ENCODE measurements around the gene CCL2.

Gene CCL2

GRCh38 chr17:34275881-34276280 lies 20.8 kb downstream of the CCL2 start:
- DNase-seq = peak; percentile 39

GRCh38 chr17:34276826-34277225 lies 21.7 kb downstream of the CCL2 start:
- no peak for DNase-seq

GRCh38 chr17:34283571-34283970 lies 28.5 kb downstream of the CCL2 start:
- no peak for DNase-seq

GRCh38 chr17:34285286-34285792 lies 30.3 kb downstream of the CCL2 start, which contains the start of gene CCL11:
Gene CCL11, plus strand, starts transcription at chr17:34285742. Its CDS starts 67 bp downstream, at chr17:34285809.
- DNase-seq = no peak

GRCh38 chr17:34287875-34288274 lies 32.8 kb downstream of the CCL2 start:
- DNase-seq = no peak

- DNase-seq = no peak
These were observed 35.5 kb downstream of the CCL2 start for GRCh38 chr17:34290586-34290985.

- no peak for DNase-seq
These were observed 36.8 kb downstream of the CCL2 start for GRCh38 chr17:34291721-34292348.

- no peak for DNase-seq
These were observed 43.9 kb downstream of the CCL2 start for GRCh38 chr17:34299027-34299426.

GRCh38 chr17:34299956-34300577 lies 45.0 kb downstream of the CCL2 start:
- peak; percentile 10 for DNase-seq

- DNase-seq = no peak
These were observed 45.7 kb downstream of the CCL2 start for GRCh38 chr17:34300652-34301370.

- DNase-seq = no peak
These were observed 46.9 kb downstream of the CCL2 start for GRCh38 chr17:34301986-34302385.

- DNase-seq = no peak
These were observed 47.6 kb downstream of the CCL2 start for GRCh38 chr17:34302636-34303035.

GRCh38 chr17:34303606-34304005 lies 48.5 kb downstream of the CCL2 start:
- DNase-seq = no peak

GRCh38 chr17:34305061-34305460 lies 50.0 kb downstream of the CCL2 start:
- DNase-seq = no peak

GRCh38 chr17:34305606-34306005 lies 50.5 kb downstream of the CCL2 start:
- DNase-seq = no peak

GRCh38 chr17:34306466-34306865 lies 51.4 kb downstream of the CCL2 start:
- no peak for DNase-seq
